Mesendoderm (in vitro differentiated cells): Measurements from ENCODE around the gene ARAP2.
"Not testable (repeated sequence)": the region's sequence is repeated elsewhere in the genome, so short reads cannot be mapped to it uniquely, and the experiment has no call there.

Experiments
- DNase-seq: peaks from one replicate; pipeline ENCODE4 v3.0.0; 2013
- H2AK5ac ChIP-seq: 2 replicates; pipeline ENCODE4 v1.6.1; 2013; ENCODE audit warnings: low read length, inconsistent platforms
- H2BK120ac ChIP-seq: 2 replicates; pipeline ENCODE4 v1.6.1; 2013; ENCODE audit warnings: low read depth, mild to moderate bottlenecking, low read length, moderate library complexity, mixed read lengths
- H2BK15ac ChIP-seq: replicated peaks from 2 replicates; pipeline ENCODE4 v1.6.1; 2013; ENCODE audit warnings: low read depth, mild to moderate bottlenecking, moderate library complexity
- H2BK5ac ChIP-seq: 2 replicates; pipeline ENCODE4 v1.6.1; 2013; ENCODE audit warnings: low read length, inconsistent platforms
- H3K18ac ChIP-seq: 2 replicates; pipeline ENCODE4 v1.6.1; 2013; ENCODE audit warnings: mild to moderate bottlenecking, low read length, mixed read lengths
- H3K23ac ChIP-seq: one replicate; pipeline ENCODE4 v1.6.1; 2013; ENCODE audit warnings: low read length
- H3K27ac ChIP-seq: 2 replicates; pipeline ENCODE4 v1.5.1; 2013; ENCODE audit warnings: low read depth, mild to moderate bottlenecking, inconsistent platforms, low read length, moderate library complexity
- H3K27me3 ChIP-seq: 2 replicates; pipeline ENCODE4 v1.6.1; 2013; ENCODE audit warnings: low read length, control low read depth, mild to moderate bottlenecking, inconsistent platforms; ENCODE audit not compliant: insufficient read depth, poor library complexity
- H3K36me3 ChIP-seq: 2 replicates; pipeline ENCODE4 v1.6.1; 2013; ENCODE audit warnings: low read length, inconsistent platforms; ENCODE audit not compliant: control insufficient read depth, insufficient read depth
- H3K4ac ChIP-seq: one replicate; pipeline ENCODE4 v1.6.1; 2013; ENCODE audit warnings: low read depth, mild to moderate bottlenecking, low read length, moderate library complexity
- H3K4me1 ChIP-seq: 2 replicates; pipeline ENCODE4 v1.6.1; 2013; ENCODE audit warnings: low read depth, low read length, inconsistent platforms; ENCODE audit not compliant: control insufficient read depth
- H3K4me2 ChIP-seq: 2 replicates; pipeline ENCODE4 v1.6.1; 2013; ENCODE audit warnings: low read length
- H3K4me3 ChIP-seq: 2 replicates; pipeline ENCODE4 v1.5.1; 2013; ENCODE audit warnings: mild to moderate bottlenecking, low read length
- H3K56ac ChIP-seq: one replicate; pipeline ENCODE4 v1.6.1; 2013; ENCODE audit warnings: low read length
- H3K79me1 ChIP-seq: 2 replicates; pipeline ENCODE4 v1.6.1; 2013; ENCODE audit warnings: low read length, inconsistent platforms
- H3K79me2 ChIP-seq: 2 replicates; pipeline ENCODE4 v1.6.1; 2013; ENCODE audit warnings: mild to moderate bottlenecking, low read length; ENCODE audit not compliant: control insufficient read depth, insufficient read depth
- H3K9ac ChIP-seq: 2 replicates; pipeline ENCODE4 v1.6.1; 2013; ENCODE audit warnings: low read length, inconsistent platforms
- H4K5ac ChIP-seq: one replicate; pipeline ENCODE4 v1.6.1; 2013; ENCODE audit warnings: low read length
- H4K8ac ChIP-seq: one replicate; pipeline ENCODE4 v1.6.1; 2013; ENCODE audit warnings: low read depth, mild to moderate bottlenecking, control low read depth, low read length, moderate library complexity
- WGBS: extraction: QIAGEN DNeasy Blood & Tissue Kit; methylation state at CpG from one replicate; pipeline ENCODE4 v1.1.7; 2013; ENCODE audit warnings: low lambda C conversion rate, missing lambda C conversion rate; ENCODE audit not compliant: insufficient coverage; ENCODE audit errors: extremely low coverage; 5-methylcytosine and 5-hydroxymethylcytosine counted together

Gene ARAP2

DNA sequence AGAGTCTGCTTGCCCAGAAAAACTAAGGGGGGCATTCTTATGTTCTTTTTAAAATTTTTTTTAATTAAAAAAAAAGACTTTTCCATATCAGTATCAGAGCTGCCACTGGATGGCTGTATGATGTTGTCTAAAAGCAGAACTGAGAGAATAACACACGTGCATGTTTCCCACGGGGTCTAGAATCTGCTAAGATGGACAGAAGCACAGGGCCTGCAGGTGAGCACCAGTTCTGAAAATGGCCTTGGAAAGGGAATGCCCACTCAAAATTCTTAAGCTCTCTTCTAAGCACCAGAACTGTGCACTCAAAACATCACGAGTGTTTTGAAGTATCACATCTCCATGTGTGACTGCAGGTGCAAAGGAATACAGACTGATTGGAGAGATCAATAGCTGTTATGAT is 61.1 kb downstream of the ARAP2 start:
- Histone ChIP-seq H3K36me3 (no peaks in the 10 kb centered on the region), H3K23ac (no peak overlapping the region), H3K4me2 (no peak overlapping the region), H2BK15ac (no peak overlapping the region), H3K4me1 (no peaks in the 10 kb centered on the region), H3K56ac (no peak overlapping the region), H2BK5ac (no peak overlapping the region), H2BK120ac (no peak overlapping the region), H3K79me2 (no peaks in the 10 kb centered on the region), H2AK5ac (no peak overlapping the region), H3K4me3 (no peak overlapping the region), H3K79me1 (no peaks in the 10 kb centered on the region), H3K27me3 (no peaks in the 10 kb centered on the region), H4K5ac (no peak overlapping the region), H3K9ac (no peak overlapping the region), H3K27ac (no peak overlapping the region), H4K8ac (no peak overlapping the region), H3K18ac (no peak overlapping the region), H3K4ac (no peak overlapping the region)
- no CpG with 5 or more reads among the region's 3 CpGs for WGBS
- DNase-seq = no peak

GRCh38 chr4:36182315-36182714 is 62.0 kb downstream of the ARAP2 start:
- not testable (repeated sequence) for H3K27me3 ChIP-seq, H2BK120ac ChIP-seq, H3K4me2 ChIP-seq, H2AK5ac ChIP-seq, H3K9ac ChIP-seq, H3K4ac ChIP-seq, H2BK5ac ChIP-seq, H3K79me1 ChIP-seq, H4K8ac ChIP-seq, H3K27ac ChIP-seq, H2BK15ac ChIP-seq, H3K79me2 ChIP-seq, H4K5ac ChIP-seq, H3K36me3 ChIP-seq, H3K56ac ChIP-seq, H3K4me3 ChIP-seq, H3K18ac ChIP-seq, H3K23ac ChIP-seq, H3K4me1 ChIP-seq, DNase-seq
- WGBS = no CpG with 5 or more reads among the region's 9 CpGs

DNA sequence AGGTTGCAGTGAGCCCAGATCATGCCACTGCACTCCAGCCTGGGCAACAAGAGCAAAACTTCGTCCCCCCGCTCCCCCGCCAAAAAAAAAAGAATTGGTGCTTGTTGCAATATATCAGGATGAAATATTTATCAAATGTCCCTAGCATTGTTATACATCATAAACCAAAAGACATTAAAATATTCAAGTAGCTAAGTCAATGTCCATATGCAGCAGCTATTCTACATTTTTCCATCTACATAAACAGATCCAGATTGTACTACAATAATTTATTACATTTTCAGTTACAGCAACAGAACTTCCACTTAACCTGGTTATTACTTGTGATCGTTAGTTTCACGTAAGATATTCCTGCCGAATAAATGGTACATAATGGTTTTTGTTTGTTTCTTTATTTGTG is 64.1 kb downstream of the ARAP2 start:
- Histone ChIP-seq H3K4me3 (no peak overlapping the region), H3K4me1 (no peaks in the 10 kb centered on the region)
- WGBS = no CpG with 5 or more reads among the region's 6 CpGs

GRCh38 chr4:36178484-36178883 is 65.8 kb downstream of the ARAP2 start:
- H4K8ac ChIP-seq = no peak overlapping the region
- no peak overlapping the region for H3K4ac ChIP-seq
- H3K4me3 ChIP-seq = no peak overlapping the region
- H3K27ac ChIP-seq = no peak overlapping the region
- H3K4me2 ChIP-seq = no peak overlapping the region
- H3K79me2 ChIP-seq = no peaks in the 10 kb centered on the region
- H3K79me1 ChIP-seq = no peaks in the 10 kb centered on the region
- H3K4me1 ChIP-seq = no peaks in the 10 kb centered on the region
- no peak overlapping the region for H2BK5ac ChIP-seq
- H3K18ac ChIP-seq = no peak overlapping the region
- no peak overlapping the region for H3K56ac ChIP-seq
- no peaks in the 10 kb centered on the region for H3K36me3 ChIP-seq
- H2AK5ac ChIP-seq = no peak overlapping the region
- H2BK15ac ChIP-seq = no peak overlapping the region
- H3K27me3 ChIP-seq = no peaks in the 10 kb centered on the region
- DNase-seq = no peak
- no peak overlapping the region for H3K9ac ChIP-seq
- H2BK120ac ChIP-seq = no peak overlapping the region
- WGBS = no CpG with 5 or more reads among the region's 3 CpGs
- H3K23ac ChIP-seq = no peak overlapping the region
- H4K5ac ChIP-seq = no peak overlapping the region

More for the DNA sequence above, 64.1 kb downstream of the ARAP2 start:
- H3K9ac ChIP-seq = no peak overlapping the region
- H3K56ac ChIP-seq = no peak overlapping the region
- H4K5ac ChIP-seq = no peak overlapping the region
- no peak overlapping the region for H3K23ac ChIP-seq
- H3K4me2 ChIP-seq = no peak overlapping the region
- no peak overlapping the region for H3K4ac ChIP-seq
- no peak overlapping the region for H2BK120ac ChIP-seq
- H2BK15ac ChIP-seq = no peak overlapping the region
- no peak for DNase-seq
- no peaks in the 10 kb centered on the region for H3K27me3 ChIP-seq
- H3K27ac ChIP-seq = no peak overlapping the region
- no peak overlapping the region for H2BK5ac ChIP-seq
- no peaks in the 10 kb centered on the region for H3K36me3 ChIP-seq
- H3K18ac ChIP-seq = no peak overlapping the region
- H3K79me1 ChIP-seq = no peaks in the 10 kb centered on the region
- no peak overlapping the region for H2AK5ac ChIP-seq
- H3K79me2 ChIP-seq = no peaks in the 10 kb centered on the region
- no peak overlapping the region for H4K8ac ChIP-seq

- no peaks in the 10 kb centered on the region for H3K27me3 ChIP-seq
- no peak overlapping the region for H4K5ac ChIP-seq
- no peak overlapping the region for H3K23ac ChIP-seq
- no peak overlapping the region for H3K27ac ChIP-seq
- H3K4me3 ChIP-seq = no peak overlapping the region
- no CpG with 5 or more reads among the region's 1 CpG for WGBS
- H2BK5ac ChIP-seq = no peak overlapping the region
- no peak for DNase-seq
- H3K9ac ChIP-seq = no peak overlapping the region
- no peaks in the 10 kb centered on the region for H3K79me1 ChIP-seq
- H3K4me1 ChIP-seq = no peaks in the 10 kb centered on the region
- H3K4ac ChIP-seq = no peak overlapping the region
- no peak overlapping the region for H2AK5ac ChIP-seq
- no peaks in the 10 kb centered on the region for H3K36me3 ChIP-seq
- H2BK120ac ChIP-seq = no peak overlapping the region
- H3K56ac ChIP-seq = no peak overlapping the region
- no peak overlapping the region for H4K8ac ChIP-seq
- no peak overlapping the region for H3K4me2 ChIP-seq
- no peak overlapping the region for H2BK15ac ChIP-seq
- no peaks in the 10 kb centered on the region for H3K79me2 ChIP-seq
- no peak overlapping the region for H3K18ac ChIP-seq
Measured at GRCh38 chr4:36177946-36178345, 66.4 kb downstream of the ARAP2 start.

GRCh38 chr4:36174570-36174969 is 69.7 kb downstream of the ARAP2 start:
- Histone ChIP-seq H3K23ac (no peak overlapping the region), H3K4me3 (no peak overlapping the region), H3K79me2 (no peaks in the 10 kb centered on the region)

More at GRCh38 chr4:36174570-36174969, 69.7 kb downstream of the ARAP2 start:
- Histone ChIP-seq H3K4me1 (no peaks in the 10 kb centered on the region), H2BK5ac (no peak overlapping the region), H3K27ac (no peak overlapping the region), H4K5ac (no peak overlapping the region), H3K18ac (no peak overlapping the region), H3K4me2 (no peak overlapping the region), H2BK120ac (no peak overlapping the region), H3K9ac (no peak overlapping the region), H2AK5ac (no peak overlapping the region), H3K56ac (no peak overlapping the region), H3K4ac (no peak overlapping the region), H3K36me3 (no peaks in the 10 kb centered on the region), H3K27me3 (no peaks in the 10 kb centered on the region), H2BK15ac (no peak overlapping the region), H3K79me1 (no peaks in the 10 kb centered on the region), H4K8ac (no peak overlapping the region)
- DNase-seq = no peak
